Globus pallidus (tissue), 1 donor: ENCODE measurements around the gene ARSG.
A peak's percentile ranks its signal among the peaks of the same experiment; 100 is the strongest.
"Not testable (repeated sequence)": the region's sequence is repeated elsewhere in the genome, so short reads cannot be mapped to it uniquely, and the experiment has no call there.

Source experiments
- DNase-seq: peaks from one replicate; pipeline ENCODE4 v3.0.0-alpha.2; 2015; ENCODE audit warnings: low spot score

ARSG gene

DNA sequence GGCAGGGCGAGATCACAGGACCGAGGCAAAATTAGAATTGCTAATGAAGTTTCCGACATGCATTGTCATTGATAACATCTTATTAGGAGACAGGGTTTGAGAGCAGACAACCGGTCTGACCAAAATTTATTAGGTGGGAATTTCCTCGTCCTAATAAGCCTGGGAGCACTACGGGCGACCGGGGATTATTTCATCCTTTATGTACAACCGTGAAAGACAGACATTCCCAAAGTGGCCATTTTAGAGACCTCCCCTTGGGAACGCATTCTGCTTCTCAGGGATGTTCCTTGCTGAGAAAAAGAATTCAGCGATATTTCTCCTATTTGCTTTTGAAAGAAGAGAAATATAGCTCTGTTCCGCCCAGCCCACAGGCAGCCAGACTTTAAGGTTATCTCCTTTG lies 40.6 kb downstream of the ARSG start:
- DNase-seq: not testable (repeated sequence)

GRCh38 chr17:68334393-68334792 lies 43.1 kb downstream of the ARSG start:
- DNase-seq: no peak

GRCh38 chr17:68341482-68341881 lies 50.2 kb downstream of the ARSG start:
- DNase-seq: no peak

DNA sequence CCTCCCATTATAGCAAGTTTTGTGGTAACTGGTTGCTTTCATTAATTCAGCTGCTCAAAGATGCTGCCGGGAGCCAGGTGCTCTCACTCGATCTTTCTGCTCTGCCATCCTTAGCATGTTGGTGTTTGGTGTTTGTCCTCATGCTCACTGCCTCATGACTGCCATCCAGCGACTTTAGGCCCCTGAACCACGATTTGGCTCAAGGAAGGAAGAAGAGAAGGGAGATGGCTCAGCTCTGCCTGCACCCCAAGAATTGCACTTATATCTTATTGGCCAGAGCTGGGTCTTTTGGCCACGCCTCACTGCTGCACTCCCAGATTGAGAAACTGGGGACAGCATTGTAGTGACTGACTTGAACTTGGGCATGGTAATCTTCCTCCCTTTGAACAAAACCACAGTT lies 52.7 kb downstream of the ARSG start:
- no peak for DNase-seq

DNA sequence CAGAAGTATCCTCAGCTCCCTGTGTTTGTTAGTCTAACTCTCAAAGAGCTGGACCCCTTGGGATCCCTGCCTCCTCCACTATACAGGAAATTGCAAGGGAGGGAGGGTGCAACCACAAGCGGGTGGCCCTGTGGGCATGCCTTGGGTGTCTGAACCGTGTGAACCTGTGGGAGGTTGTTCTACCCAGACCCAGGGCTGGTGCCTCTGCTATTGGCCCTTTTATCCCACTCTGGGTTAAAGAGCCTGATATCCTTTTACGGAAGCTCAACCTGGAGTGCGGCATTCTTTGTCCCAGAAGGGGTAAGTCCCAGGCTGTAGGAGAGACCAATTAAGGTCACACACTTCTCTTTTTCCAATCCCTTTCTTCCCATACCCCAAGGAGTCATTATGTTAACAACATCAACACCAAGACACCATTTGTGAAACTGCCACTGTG lies 53.4 kb downstream of the ARSG start:
- no peak for DNase-seq

- peak; percentile 3 for DNase-seq
Measured at GRCh38 chr17:68346448-68346847, 55.2 kb downstream of the ARSG start.

- no peak for DNase-seq
Measured at GRCh38 chr17:68347380-68347779, 56.1 kb downstream of the ARSG start.

DNA sequence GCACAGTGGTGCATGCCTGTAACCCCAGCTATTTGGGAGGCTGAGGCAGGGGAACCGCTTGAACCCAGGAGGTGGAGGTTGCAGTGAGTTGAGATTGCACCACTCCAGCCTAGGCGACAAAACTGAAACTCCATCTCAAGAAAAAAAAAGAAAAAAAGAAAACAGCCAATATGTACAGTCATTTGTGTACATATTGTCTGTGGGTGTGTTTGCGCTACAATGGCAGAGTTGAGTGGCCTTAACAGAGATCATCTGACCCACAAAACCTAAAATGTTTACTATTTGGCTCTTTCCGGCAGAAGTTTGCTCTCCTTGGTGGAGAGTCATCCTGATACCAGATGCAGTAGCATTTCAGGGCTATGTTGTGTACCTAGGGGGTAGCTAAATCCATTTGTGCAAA lies 57.9 kb downstream of the ARSG start:
- DNase-seq: no peak

- DNase-seq: no peak
Measured at GRCh38 chr17:68351395-68351794, 60.1 kb downstream of the ARSG start.

GRCh38 chr17:68352041-68352440 lies 60.7 kb downstream of the ARSG start:
- DNase-seq: no peak

GRCh38 chr17:68352671-68353070 lies 61.4 kb downstream of the ARSG start:
- not testable (repeated sequence) for DNase-seq

DNA sequence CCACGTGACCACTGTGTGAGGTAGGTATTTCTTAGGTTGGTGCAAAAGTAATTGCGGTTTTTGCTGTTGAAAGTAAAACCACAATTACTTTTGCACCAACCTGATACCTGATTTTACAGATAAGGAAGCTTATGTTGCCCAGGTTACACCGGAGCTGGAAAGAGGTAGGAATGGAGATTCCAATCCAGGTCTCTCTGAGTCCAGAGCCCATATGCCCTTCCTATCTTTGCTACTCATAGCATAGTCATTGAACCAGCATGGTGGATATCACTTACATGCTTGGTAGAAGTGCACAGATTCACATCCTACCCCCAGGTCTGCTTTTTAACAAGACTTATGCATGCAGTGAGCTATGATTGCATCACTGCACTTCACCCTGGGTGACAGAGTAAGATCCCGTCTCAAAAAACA lies 61.8 kb downstream of the ARSG start:
- DNase-seq: no peak

GRCh38 chr17:68354311-68354710 lies 63.0 kb downstream of the ARSG start:
- not testable (repeated sequence) for DNase-seq

GRCh38 chr17:68355108-68355507 lies 63.8 kb downstream of the ARSG start:
- DNase-seq: not testable (repeated sequence)

GRCh38 chr17:68356520-68356919 lies 65.2 kb downstream of the ARSG start:
- DNase-seq: no peak

GRCh38 chr17:68356949-68357455 lies 65.7 kb downstream of the ARSG start:
- no peak for DNase-seq

GRCh38 chr17:68357886-68358285 lies 66.6 kb downstream of the ARSG start:
- no peak for DNase-seq

- no peak for DNase-seq
Measured at GRCh38 chr17:68359791-68360535, 68.7 kb downstream of the ARSG start.

GRCh38 chr17:68365469-68365868 lies 74.2 kb downstream of the ARSG start:
- DNase-seq: no peak

DNA sequence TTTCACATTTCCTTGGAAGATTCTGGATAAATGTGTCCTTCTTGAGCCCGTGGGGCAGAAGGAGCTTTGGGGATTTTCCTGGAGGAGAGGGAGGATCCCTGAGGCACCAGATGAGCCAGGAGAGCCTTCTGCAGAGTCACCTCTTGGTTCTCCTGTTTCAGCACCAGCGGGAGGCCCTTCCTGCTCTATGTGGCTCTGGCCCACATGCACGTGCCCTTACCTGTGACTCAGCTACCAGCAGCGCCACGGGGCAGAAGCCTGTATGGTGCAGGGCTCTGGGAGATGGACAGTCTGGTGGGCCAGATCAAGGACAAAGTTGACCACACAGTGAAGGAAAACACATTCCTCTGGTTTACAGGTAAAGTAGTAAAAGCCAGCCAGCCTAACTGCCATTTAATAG lies 77.1 kb downstream of the ARSG start:
- no peak for DNase-seq

GRCh38 chr17:68375566-68375965 lies 84.3 kb downstream of the ARSG start:
- DNase-seq: no peak

GRCh38 chr17:68376178-68376577 lies 84.9 kb downstream of the ARSG start:
- DNase-seq: not testable (repeated sequence)

DNA sequence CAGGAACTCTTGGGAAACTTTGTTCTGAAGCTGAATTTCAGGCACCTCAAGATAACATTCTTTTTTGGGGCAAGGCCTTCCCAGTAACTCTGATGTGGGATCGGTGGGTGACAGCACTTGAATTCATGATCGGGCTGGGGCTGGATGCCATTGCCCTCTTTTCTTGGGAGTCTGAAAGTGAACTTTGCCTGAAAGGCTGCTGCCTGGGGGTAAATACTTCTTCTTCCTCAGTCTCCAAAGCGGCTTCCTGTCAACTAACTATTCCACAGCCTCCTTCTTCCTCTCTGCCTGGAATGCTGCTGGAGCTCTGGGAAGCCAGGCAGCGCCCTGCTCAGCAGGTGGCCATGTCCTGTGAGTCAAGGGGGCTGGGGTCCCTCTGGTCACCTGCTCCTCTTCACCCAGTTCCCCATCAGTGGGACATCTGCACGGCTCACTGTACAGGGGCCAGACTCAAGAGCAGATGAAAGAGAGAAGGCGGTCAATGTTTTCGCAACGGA lies 86.5 kb downstream of the ARSG start:
- DNase-seq: no peak
